ENCODE data around the gene CUBN.
A peak's percentile ranks its signal among the peaks of the same experiment; 100 is the strongest.

Gene CUBN

DNA sequence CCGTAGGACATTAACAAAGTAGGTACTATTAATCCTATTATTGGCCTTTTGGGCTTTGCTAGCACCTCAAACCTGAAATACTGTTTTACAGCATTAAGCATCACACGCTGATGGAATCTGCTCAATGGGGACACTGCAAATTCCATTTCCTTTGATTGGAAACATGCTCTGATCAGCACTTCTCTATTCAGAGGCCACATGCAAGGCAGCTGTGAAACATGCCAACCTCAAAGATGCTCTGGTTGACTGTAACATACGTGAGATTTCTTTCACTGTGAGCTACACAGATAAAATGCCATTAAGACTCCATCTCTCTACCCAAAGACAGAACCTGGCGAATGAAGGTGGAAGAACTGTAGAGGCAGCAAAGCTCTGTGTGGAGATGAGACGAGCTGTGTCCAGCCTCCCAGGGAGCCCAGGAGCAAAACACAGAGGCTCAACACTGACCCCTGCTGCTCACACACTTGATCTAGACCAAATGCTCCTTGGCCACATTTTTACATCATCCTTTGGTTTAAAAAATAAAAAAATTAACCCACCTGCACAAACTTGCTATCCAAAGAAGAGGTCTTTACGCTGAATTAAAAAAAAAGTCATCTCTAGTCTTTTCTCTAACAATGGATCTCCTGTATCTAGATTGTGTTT lies 320.4 kb downstream of the CUBN start:
- POLR2A ChIA-PET = interaction anchor here (0.6 to 1.4 kb wide), 2 partner anchors 8 to 238 kb away, joined by 3 to 6 read pairs; partner anchors contain the start of gene RSU1
- CTCF ChIA-PET = interaction anchor here (0.7 to 1.8 kb wide), 7 partner anchors 11 to 930 kb away, joined by 3 to 5 read pairs (median 3); no protein-coding TSS in a partner anchor

DNA sequence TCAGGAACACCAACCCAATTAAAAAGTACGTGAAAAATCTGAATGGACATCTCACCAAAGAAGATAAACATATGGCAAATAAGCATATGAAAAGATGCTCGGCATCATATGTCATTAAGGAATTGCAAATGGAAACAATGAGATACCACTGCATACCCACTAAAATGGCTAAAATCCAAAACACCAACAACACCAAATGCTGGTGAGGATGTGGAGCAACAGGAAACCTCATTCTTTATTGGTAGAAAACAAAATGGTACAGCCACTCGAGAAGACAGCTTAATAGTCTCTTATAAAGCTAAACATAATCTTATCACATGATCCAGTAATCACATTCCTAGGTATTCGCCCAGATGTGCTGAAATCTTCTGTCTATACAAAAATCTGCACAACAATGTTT lies 325.5 kb downstream of the CUBN start:
- no peak overlapping the region for H3K4me3 ChIP-seq (ENCODE audit: low read depth, low read length)
- TF ChIP-seq ZBTB17 (tag by site-specific recombination; IDR thresholded peaks at IDR 0.05) = no peak
- TF ChIP-seq ZNF701 (tag by site-specific recombination; IDR thresholded peaks at IDR 0.05) = no peak
- TF ChIP-seq ZNF16 (tag by site-specific recombination; IDR thresholded peaks at IDR 0.05; ENCODE audit: low read depth) = no peak
- TF ChIP-seq HOXA7 (CRISPR knock-in tag; IDR thresholded peaks at IDR 0.05; ENCODE audit: borderline replicate concordance) = no peak
- TF ChIP-seq ZNF2 (tag by site-specific recombination; IDR thresholded peaks at IDR 0.05) = no peak
- no peak for TF ChIP-seq ZNF302 (tag by site-specific recombination; IDR thresholded peaks at IDR 0.05; ENCODE audit: low read depth)
- TF ChIP-seq ZNF202 (tag by site-specific recombination; IDR thresholded peaks at IDR 0.05; ENCODE audit: borderline replicate concordance) = no peak
- TF ChIP-seq, protein P1, sequence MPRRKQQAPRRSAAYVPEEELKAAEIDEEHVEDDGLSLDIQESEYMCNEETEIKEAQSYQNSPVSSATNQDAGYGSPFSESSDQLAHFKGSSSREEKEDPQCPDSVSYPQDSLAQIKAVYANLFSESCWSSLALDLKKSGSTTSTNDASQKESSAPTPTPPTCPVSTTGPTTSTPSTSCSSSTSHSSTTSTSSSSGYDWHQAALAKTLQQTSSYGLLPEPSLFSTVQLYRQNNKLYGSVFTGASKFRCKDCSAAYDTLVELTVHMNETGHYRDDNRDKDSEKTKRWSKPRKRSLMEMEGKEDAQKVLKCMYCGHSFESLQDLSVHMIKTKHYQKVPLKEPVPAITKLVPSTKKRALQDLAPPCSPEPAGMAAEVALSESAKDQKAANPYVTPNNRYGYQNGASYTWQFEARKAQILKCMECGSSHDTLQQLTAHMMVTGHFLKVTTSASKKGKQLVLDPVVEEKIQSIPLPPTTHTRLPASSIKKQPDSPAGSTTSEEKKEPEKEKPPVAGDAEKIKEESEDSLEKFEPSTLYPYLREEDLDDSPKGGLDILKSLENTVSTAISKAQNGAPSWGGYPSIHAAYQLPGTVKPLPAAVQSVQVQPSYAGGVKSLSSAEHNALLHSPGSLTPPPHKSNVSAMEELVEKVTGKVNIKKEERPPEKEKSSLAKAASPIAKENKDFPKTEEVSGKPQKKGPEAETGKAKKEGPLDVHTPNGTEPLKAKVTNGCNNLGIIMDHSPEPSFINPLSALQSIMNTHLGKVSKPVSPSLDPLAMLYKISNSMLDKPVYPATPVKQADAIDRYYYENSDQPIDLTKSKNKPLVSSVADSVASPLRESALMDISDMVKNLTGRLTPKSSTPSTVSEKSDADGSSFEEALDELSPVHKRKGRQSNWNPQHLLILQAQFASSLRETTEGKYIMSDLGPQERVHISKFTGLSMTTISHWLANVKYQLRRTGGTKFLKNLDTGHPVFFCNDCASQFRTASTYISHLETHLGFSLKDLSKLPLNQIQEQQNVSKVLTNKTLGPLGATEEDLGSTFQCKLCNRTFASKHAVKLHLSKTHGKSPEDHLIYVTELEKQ (tag by site-specific recombination; IDR thresholded peaks at IDR 0.05; ENCODE audit: borderline replicate concordance) = no peak
- no peak for TF ChIP-seq ZNF416 (tag by site-specific recombination; IDR thresholded peaks at IDR 0.05)
- TF ChIP-seq ZBTB20 (tag by site-specific recombination; IDR thresholded peaks at IDR 0.05) = no peak
- TF ChIP-seq KLF16 (tag by site-specific recombination; IDR thresholded peaks at IDR 0.05) = no peak
- TF ChIP-seq TCF7L2 (IDR thresholded peaks at IDR 0.05; ENCODE audit: borderline replicate concordance, low read depth, low read length) = no peak
- TF ChIP-seq SP7 (tag by site-specific recombination; IDR thresholded peaks at IDR 0.05) = no peak
- no peak for TF ChIP-seq ZNF621 (tag by site-specific recombination; IDR thresholded peaks at IDR 0.05)
- H3K9me3 ChIP-seq (ENCODE audit: control insufficient read depth, insufficient read depth, low read depth, low read length) = no peaks in the 10 kb centered on the region
- H3K4me1 ChIP-seq (ENCODE audit: control insufficient read depth, insufficient read depth, low read length) = no peaks in the 10 kb centered on the region
- ChIA-PET CTCF (interaction anchor here (1.0 to 1.2 kb wide), 2 partner anchors 8 to 17 kb away, joined by 3 read pairs; no protein-coding TSS in a partner anchor), POLR2A (no interaction called here)
- no peak overlapping the region for H3K27ac ChIP-seq (ENCODE audit: extremely low read depth, low read depth, low read length)
- H3K36me3 ChIP-seq (ENCODE audit: control insufficient read depth in 2 of 2, insufficient read depth in 1 of 2, low read length in 2 of 2) = no peaks in the 10 kb centered on the region

More for the DNA sequence above, 320.4 kb downstream of the CUBN start:
- Histone ChIP-seq H3K36me3 (ENCODE audit: control insufficient read depth in 2 of 2, insufficient read depth in 1 of 2, low read length in 2 of 2) (no peaks in the 10 kb centered on the region; a peak in 1 of 3 replicates), H3K9me3 (ENCODE audit: control insufficient read depth, insufficient read depth, low read depth, low read length) (no peaks in the 10 kb centered on the region), H3K4me3 (ENCODE audit: low read depth, low read length) (no peak overlapping the region), H3K27ac (ENCODE audit: extremely low read depth, low read depth, low read length) (no peak overlapping the region), H3K4me1 (ENCODE audit: control insufficient read depth, insufficient read depth, low read length) (no peaks in the 10 kb centered on the region)
- TF ChIP-seq ZNF791 (tag by site-specific recombination; IDR thresholded peaks at IDR 0.05) (no peak), ZNF654 (tag by site-specific recombination; IDR thresholded peaks at IDR 0.05; ENCODE audit: low read depth) (peak; percentile 54)

GRCh38 chr10:16803464-16803863 lies 326.1 kb downstream of the CUBN start:
- ChIA-PET CTCF (interaction anchor here (0.7 kb wide), 1 partner anchor 621 kb away, joined by 3 read pairs; no protein-coding TSS in a partner anchor), POLR2A (no interaction called here)
- H3K9me3 ChIP-seq (ENCODE audit: control insufficient read depth, insufficient read depth, low read depth, low read length) = no peaks in the 10 kb centered on the region
- TF ChIP-seq KLF8 (tag by site-specific recombination; IDR thresholded peaks at IDR 0.05) (no peak), ZNF776 (tag by site-specific recombination; IDR thresholded peaks at IDR 0.05; ENCODE audit: borderline replicate concordance) (no peak), ZFP69B (tag by site-specific recombination; IDR thresholded peaks at IDR 0.05) (no peak), ZBTB7A (tag by site-specific recombination; IDR thresholded peaks at IDR 0.05; ENCODE audit: low read depth) (no peak), ZNF596 (tag by site-specific recombination; IDR thresholded peaks at IDR 0.05) (no peak), ZNF148 (tag by site-specific recombination; IDR thresholded peaks at IDR 0.05; ENCODE audit: borderline replicate concordance) (no peak), ZNF843 (tag by site-specific recombination; IDR thresholded peaks at IDR 0.05) (no peak), ZNF548 (tag by site-specific recombination; IDR thresholded peaks at IDR 0.05) (no peak), ZNF394 (tag by site-specific recombination; IDR thresholded peaks at IDR 0.05; ENCODE audit: borderline replicate concordance) (no peak)
- TF ChIP-seq, protein P2, sequence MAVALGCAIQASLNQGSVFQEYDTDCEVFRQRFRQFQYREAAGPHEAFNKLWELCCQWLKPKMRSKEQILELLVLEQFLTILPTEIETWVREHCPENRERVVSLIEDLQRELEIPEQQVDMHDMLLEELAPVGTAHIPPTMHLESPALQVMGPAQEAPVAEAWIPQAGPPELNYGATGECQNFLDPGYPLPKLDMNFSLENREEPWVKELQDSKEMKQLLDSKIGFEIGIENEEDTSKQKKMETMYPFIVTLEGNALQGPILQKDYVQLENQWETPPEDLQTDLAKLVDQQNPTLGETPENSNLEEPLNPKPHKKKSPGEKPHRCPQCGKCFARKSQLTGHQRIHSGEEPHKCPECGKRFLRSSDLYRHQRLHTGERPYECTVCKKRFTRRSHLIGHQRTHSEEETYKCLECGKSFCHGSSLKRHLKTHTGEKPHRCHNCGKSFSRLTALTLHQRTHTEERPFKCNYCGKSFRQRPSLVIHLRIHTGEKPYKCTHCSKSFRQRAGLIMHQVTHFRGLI (tag by site-specific recombination; IDR thresholded peaks at IDR 0.05) = no peak

More at GRCh38 chr10:16803464-16803863, 326.1 kb downstream of the CUBN start:
- Histone ChIP-seq H3K4me1 (ENCODE audit: control insufficient read depth, insufficient read depth, low read length) (no peaks in the 10 kb centered on the region), H3K4me3 (ENCODE audit: low read depth, low read length) (no peak overlapping the region), H3K27ac (ENCODE audit: extremely low read depth, low read depth, low read length) (no peak overlapping the region), H3K36me3 (ENCODE audit: control insufficient read depth in 2 of 2, insufficient read depth in 1 of 2, low read length in 2 of 2) (no peaks in the 10 kb centered on the region)
